GM18951 (cell line): ENCODE data around the gene SPOCK2.

Experiments
- POLR2A ChIP-seq: IDR thresholded peaks from 4 replicates; pipeline ENCODE4 v1.6.1; 2011; ENCODE audit warnings: mild to moderate bottlenecking; ENCODE audit not compliant: insufficient read length, insufficient read depth; ENCODE audit errors: extremely low read depth
- in situ Hi-C: fragments of 300-500 bp; cut with MboI; formaldehyde crosslinking; loops from one replicate; pipeline ENCODE4 v1.12.0; 2022; ENCODE audit warnings: low sequenced_read_pairs, mixed read lengths, inconsistent platforms; ENCODE audit not compliant: unreplicated experiment

The SPOCK2 gene

GRCh38 chr10:72105098-72105475 is 16.7 kb upstream of the SPOCK2 start:
- TF ChIP-seq POLR2A = no peak
- in situ Hi-C loops = no loop called here

GRCh38 chr10:72104472-72105097 is 16.2 kb upstream of the SPOCK2 start:
- TF ChIP-seq POLR2A = no peak
- in situ Hi-C loops = no loop called here

- in situ Hi-C loops = no loop called here
Observed at GRCh38 chr10:72099600-72099921, 11.2 kb upstream of the SPOCK2 start.

GRCh38 chr10:72098836-72099599 is 10.7 kb upstream of the SPOCK2 start:
- TF ChIP-seq POLR2A = no peak
- in situ Hi-C loops = no loop called here

More at GRCh38 chr10:72099600-72099921, 11.2 kb upstream of the SPOCK2 start:
- no peak for TF ChIP-seq POLR2A

GRCh38 chr10:72098301-72098835 is 10.0 kb upstream of the SPOCK2 start:
- in situ Hi-C loops = no loop called here
- no peak for TF ChIP-seq POLR2A

GRCh38 chr10:72097448-72098300 is 9.3 kb upstream of the SPOCK2 start:
- TF ChIP-seq POLR2A = no peak
- in situ Hi-C loops = no loop called here

- no peak for TF ChIP-seq POLR2A
- in situ Hi-C loops = no loop called here
Observed at GRCh38 chr10:72096115-72097000, 8.0 kb upstream of the SPOCK2 start.

GRCh38 chr10:72095195-72095594 is 6.8 kb upstream of the SPOCK2 start:
- TF ChIP-seq POLR2A = no peak
- in situ Hi-C loops = no loop called here

- in situ Hi-C loops = no loop called here
- no peak for TF ChIP-seq POLR2A
Observed at GRCh38 chr10:72094574-72094973, 6.2 kb upstream of the SPOCK2 start.

GRCh38 chr10:72093450-72093849 is 5.1 kb upstream of the SPOCK2 start:
- TF ChIP-seq POLR2A = no peak
- in situ Hi-C loops = no loop called here

GRCh38 chr10:72092987-72093386 is 4.6 kb upstream of the SPOCK2 start:
- in situ Hi-C loops = no loop called here
- TF ChIP-seq POLR2A = no peak

- in situ Hi-C loops = no loop called here
Observed at GRCh38 chr10:72092171-72092924, 4.0 kb upstream of the SPOCK2 start.

More at GRCh38 chr10:72092171-72092924, 4.0 kb upstream of the SPOCK2 start:
- TF ChIP-seq POLR2A = no peak
